Heart right ventricle (tissue), 16 donors: Measurements from ENCODE around the gene KLHL30. TPM values are rescaled to one million over a fixed set of nuclear protein-coding genes. Genes with fewer than 3 reads are reported as not detected.

Experiments
- ATAC-seq, 8 donors: fragments of 200-7000 bp; cut with Tn5 transposase; one replicate each; pipeline ENCODE4 v1.9.1; 2020; ENCODE audit warnings: mild to moderate bottlenecking in 8 of 8, moderate library complexity in 8 of 8, moderate number of reproducible peaks in 1 of 8
- DNase-seq, 2 donors: peaks; one replicate each; pipeline ENCODE4 v3.0.0-alpha.2; 2020
- H3K27ac ChIP-seq, 10 donors: fragments of 200-600 bp; sonication (generic) in 2 of 10; one replicate each; pipeline versions ENCODE4 v1.5.0 to v1.8.0; 2020 to 2022; ENCODE audit warnings: mild to moderate bottlenecking in 3 of 10
- H3K27me3 ChIP-seq, 7 donors: fragments of 200-600 bp; one replicate each; pipeline ENCODE4 v1.8.0; 2021 to 2022; ENCODE audit warnings: mild to moderate bottlenecking in 2 of 7
- H3K36me3 ChIP-seq, 9 donors: fragments of 200-600 bp; sonication (generic) in 1 of 9; one replicate each; pipeline versions ENCODE4 v1.5.0 to v1.8.0; 2020 to 2022; ENCODE audit warnings: mild to moderate bottlenecking in 2 of 9
- H3K4me1 ChIP-seq, 9 donors: fragments of 200-600 bp; sonication (generic) in 1 of 9; one replicate each; pipeline versions ENCODE4 v1.5.0 to v1.8.0; 2020 to 2022; ENCODE audit warnings: mild to moderate bottlenecking in 4 of 9
- H3K4me3 ChIP-seq, 10 donors: fragments of 200-600 bp; sonication (generic) in 2 of 10; one replicate each; pipeline versions ENCODE4 v1.5.0 to v1.8.0; 2020 to 2022; ENCODE audit warnings: mild to moderate bottlenecking in 7 of 10, moderate library complexity in 2 of 10
- H3K9me3 ChIP-seq, 11 donors: fragments of 200-600 bp in 10 of 11; sonication (generic) in 2 of 11; one replicate each; pipeline versions ENCODE4 v1.5.0 to v1.8.0; 2013 to 2022; ENCODE audit warnings: mild to moderate bottlenecking in 2 of 11, control low read depth in 1 of 11, moderate library complexity in 1 of 11
- WGBS, 2 donors: extraction: QIAGEN DNeasy Blood & Tissue Kit; methylation state at CpG; one replicate each; pipeline ENCODE4 v1.1.7; 2013; ENCODE audit warnings: inconsistent platforms in 1 of 2; 5-methylcytosine and 5-hydroxymethylcytosine counted together
- intact Hi-C, 10 donors: fragments of 100-400 bp; cut with DNase I; formaldehyde crosslinking; loops; one replicate each; pipeline versions ENCODE4 v1.11.1 to v1.14.2; 2022
- polyA plus RNA-seq, 2 donors: library from polyadenylated mRNA; stranded (reverse); fragments of 200-250 nt; gene quantifications; one replicate each; pipeline ENCODE4 v1.2.3, GENCODE V29; 2013
- total RNA-seq, 10 donors: library from RNA; stranded (reverse); fragmentation: NEBNext Ultra II Directional in 3 of 10; extraction: Animal tissue kit (Norgen Biotek cat#: 25700) in 3 of 10; gene quantifications; one replicate each; pipeline versions ENCODE4 v1.2.1 to v1.2.4, GENCODE V29; 2021 to 2023
- TF ChIP-seq, protein P1 (sequence below), 9 donors: fragments of 200-600 bp; sonication (generic) in 2 of 9; IDR thresholded peaks; one replicate each; pipeline versions ENCODE4 v1.5.0 to v1.8.0; 2021 to 2022; ENCODE audit warnings: antibody characterized with exemption in 9 of 9, mild to moderate bottlenecking in 5 of 9, moderate library complexity in 1 of 9
- donor health status: Arrhythmogenic right ventricular cardiomyopathy.
- donor health status: ischemic (EF 13 %, LVEDD 7.1; RV severe dilation, severe dysfunction).
- donor health status: healthy with polysubstance abuse.
- donor health status: DM: no; HTN: yes; CAD: no.
- donor health status: DM: no; HTN: no; CAD: no.
- donor health status: ischemic (EF 25% LVEDD 6.9; RV normal size, moderate dysfunction).
- donor health status: ischemic (EF 25% LVEDD 5.7; RV mildly dilated, moderate dysfunction).
- donor health status: healthy.
- donor health status: DM: yes; HTN: yes; CAD: no.
- donor health status: Ischemic cardiomyopathy.
- donor health status: ischemic (EF 35%, LVEDD 5.7; RV mildly dilated, moderate dysfunction).
- donor health status: nonischemic (EF 11% LVEDD 7.7; RV severe dilation, severe dysfunction).
- donor health status: DM: yes; HTN: yes; CAD: no.
- donor health status: PGD.
- donor health status: ischemic (EF 29% LVEDD 5.4; RV normal size, mild dysfunction).
- donor health status: nonischemic (EF 23%, LVEDD 6.1; RV moderate dilation, normal function).

KLHL30 gene
- total and polyA plus RNA-seq, 12 donors, result 3.0 to 30.1 (median 25.9) TPM

DNA sequence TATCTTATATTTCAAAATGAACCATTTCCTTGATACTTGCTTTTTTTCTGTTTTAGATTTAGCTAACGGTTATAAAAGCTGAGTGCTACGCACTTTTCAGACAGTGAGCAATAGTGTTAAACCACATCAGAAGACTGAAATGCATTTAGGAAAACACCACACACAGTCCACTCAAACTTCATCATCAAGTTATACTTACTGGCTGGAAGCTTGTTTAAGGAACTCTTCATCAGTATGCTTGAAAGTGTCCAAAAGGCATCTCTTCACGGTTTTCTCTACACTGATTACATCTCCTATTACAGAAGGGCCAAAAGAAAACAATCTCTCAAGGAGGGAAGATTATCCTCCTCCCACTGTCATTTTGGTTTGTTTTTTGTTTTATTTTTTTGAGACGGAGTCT lies 45.4 kb downstream of the KLHL30 start:
- Histone ChIP-seq H3K4me1 (peaks cover 0 to 26% (median 6%) of the 10 kb centered on the region in 9 donors), H3K27ac (no peak overlapping the region), H3K4me3 (no peak overlapping the region), H3K9me3 (no peaks in the 10 kb centered on the region), H3K27me3 (no peaks in the 10 kb centered on the region), H3K36me3 (peaks cover 0 to 100% (median 94%) of the 10 kb centered on the region in 9 donors)
- intact Hi-C loops, result loop anchor here in 1 of 10 donors (10.0 kb wide), 1 partner anchor 71 kb away; no protein-coding TSS in a partner anchor
- WGBS, 2 donors, result 90 to 91% methylated on average over 4 of the region's 4 CpGs
- DNase-seq (no peak), ATAC-seq (no peak)
- TF ChIP-seq, protein P1, sequence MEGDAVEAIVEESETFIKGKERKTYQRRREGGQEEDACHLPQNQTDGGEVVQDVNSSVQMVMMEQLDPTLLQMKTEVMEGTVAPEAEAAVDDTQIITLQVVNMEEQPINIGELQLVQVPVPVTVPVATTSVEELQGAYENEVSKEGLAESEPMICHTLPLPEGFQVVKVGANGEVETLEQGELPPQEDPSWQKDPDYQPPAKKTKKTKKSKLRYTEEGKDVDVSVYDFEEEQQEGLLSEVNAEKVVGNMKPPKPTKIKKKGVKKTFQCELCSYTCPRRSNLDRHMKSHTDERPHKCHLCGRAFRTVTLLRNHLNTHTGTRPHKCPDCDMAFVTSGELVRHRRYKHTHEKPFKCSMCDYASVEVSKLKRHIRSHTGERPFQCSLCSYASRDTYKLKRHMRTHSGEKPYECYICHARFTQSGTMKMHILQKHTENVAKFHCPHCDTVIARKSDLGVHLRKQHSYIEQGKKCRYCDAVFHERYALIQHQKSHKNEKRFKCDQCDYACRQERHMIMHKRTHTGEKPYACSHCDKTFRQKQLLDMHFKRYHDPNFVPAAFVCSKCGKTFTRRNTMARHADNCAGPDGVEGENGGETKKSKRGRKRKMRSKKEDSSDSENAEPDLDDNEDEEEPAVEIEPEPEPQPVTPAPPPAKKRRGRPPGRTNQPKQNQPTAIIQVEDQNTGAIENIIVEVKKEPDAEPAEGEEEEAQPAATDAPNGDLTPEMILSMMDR (IDR thresholded peaks at IDR 0.05), result no peak

DNA sequence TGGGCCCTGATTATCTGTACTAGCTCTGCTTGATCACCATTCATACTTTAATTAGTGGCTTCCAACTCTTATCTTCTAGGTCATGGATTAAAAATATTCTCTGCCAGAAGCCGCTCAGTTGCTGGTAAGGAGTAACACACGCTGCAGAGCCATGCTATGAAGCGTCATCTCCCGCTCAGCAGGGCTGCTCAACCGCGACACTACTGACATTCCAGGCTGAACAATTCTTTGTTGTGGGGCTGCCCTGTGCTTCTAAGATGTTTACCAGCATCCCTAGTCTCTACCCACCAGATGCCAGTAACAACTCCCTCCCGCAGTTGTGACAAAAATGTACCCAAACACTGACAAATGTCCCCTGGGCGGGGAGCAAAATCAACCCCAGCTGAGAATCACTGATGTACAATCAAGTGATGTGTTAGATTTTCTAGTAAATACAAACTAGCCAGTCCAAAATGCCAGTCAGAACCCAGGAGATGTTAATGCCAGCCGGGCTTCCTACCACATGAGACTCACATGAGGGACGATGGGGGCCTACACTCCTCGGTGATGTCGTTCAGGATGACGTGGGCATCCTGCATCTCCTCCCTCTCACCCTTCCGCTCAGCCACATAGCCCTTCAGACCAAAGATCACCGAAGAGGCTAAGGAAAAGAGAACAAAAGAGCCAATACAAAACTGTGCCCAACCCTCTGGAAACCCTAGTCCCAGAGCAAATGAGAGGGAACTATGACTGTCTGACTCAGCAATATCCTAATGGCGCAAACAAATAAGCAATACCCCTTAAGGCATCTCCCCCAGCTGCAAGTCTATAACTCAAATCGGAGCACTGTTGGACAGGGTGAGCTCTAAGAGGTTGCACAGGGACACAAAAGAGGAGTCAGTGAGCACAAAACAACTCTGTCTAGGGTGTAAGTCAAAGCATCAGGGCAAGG lies 49.4 kb downstream of the KLHL30 start:
- intact Hi-C loops, result loop anchor here in 1 of 10 donors (10.0 kb wide), 1 partner anchor 67 kb away; no protein-coding TSS in a partner anchor
- DNase-seq (no peak), ATAC-seq (peak in 7 of 8 donors; percentile 54 to 89 (median 81))
- Histone ChIP-seq H3K27ac (peak overlapping the region in 2 of 10 donors; percentile 8 to 19), H3K36me3 (peaks cover 0 to 100% (median 75%) of the 10 kb centered on the region in 9 donors), H3K9me3 (no peaks in the 10 kb centered on the region), H3K27me3 (no peaks in the 10 kb centered on the region), H3K4me1 (peaks cover 0 to 15% (median 0%) of the 10 kb centered on the region in 9 donors), H3K4me3 (no peak overlapping the region)
- WGBS, 2 donors, result 77 to 84% methylated on average over 17 of the region's 17 CpGs
- TF ChIP-seq, protein P1 (IDR thresholded peaks at IDR 0.05), result no peak

DNA sequence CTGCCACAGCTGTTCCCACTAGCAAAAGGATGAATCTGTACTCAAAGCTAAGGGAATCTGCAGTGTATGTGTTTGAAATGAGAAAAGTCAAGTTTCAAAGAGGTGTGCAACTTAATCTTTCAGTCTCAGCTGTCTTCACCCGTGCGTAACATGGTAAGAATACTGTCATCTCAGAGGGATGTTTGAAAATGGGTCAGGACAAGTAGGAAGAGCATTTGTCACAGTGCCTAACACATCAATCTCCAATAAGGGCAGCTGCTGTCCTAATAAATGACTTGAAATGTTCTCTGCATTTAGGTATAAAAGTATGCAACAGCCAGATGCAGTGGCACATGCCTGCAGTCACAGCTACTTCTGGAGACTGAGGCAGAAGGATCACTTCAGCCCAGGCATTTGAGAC lies 52.0 kb downstream of the KLHL30 start:
- TF ChIP-seq, protein P1 (IDR thresholded peaks at IDR 0.05), result no peak
- Histone ChIP-seq H3K27me3 (no peaks in the 10 kb centered on the region), H3K9me3 (no peaks in the 10 kb centered on the region), H3K36me3 (peaks cover 0 to 96% (median 61%) of the 10 kb centered on the region in 9 donors), H3K4me1 (peaks cover 0 to 15% (median 0%) of the 10 kb centered on the region in 9 donors), H3K27ac (no peak overlapping the region), H3K4me3 (no peak overlapping the region)
- DNase-seq, result no peak
- ATAC-seq, result no peak
- intact Hi-C loops, result no loop called here
- WGBS, 2 donors, result 86 to 91% methylated on average over 2 of the region's 2 CpGs

Other genes starting within 250 kb of the KLHL30 start
- 10 to 100 TPM; 53.6 to 82.2 (median 63.7) TPM for gene UBE2F, start 171.7 kb upstream of the KLHL30 start, total RNA-seq
- 10 to 100 TPM; 43.5 to 76.6 TPM for gene UBE2F, start 171.7 kb upstream of the KLHL30 start, polyA plus RNA-seq
- gene SCLY, start 77.7 kb upstream of the KLHL30 start, total RNA-seq, result 10 to 100 TPM in 7 of 10 donors, 1 to 10 TPM in 3; 8.3 to 14.5 (median 11.4) TPM
- 10 to 100 TPM in 1 of 2 donors, 1 to 10 TPM in 1; 8.7 to 13.5 TPM for gene SCLY, start 77.7 kb upstream of the KLHL30 start, polyA plus RNA-seq
- 1 to 10 TPM in 1 of 10 donors, under 1 TPM in 7, not detected in 2; 0.10 to 1.7 (median 0.38) TPM for gene ESPNL, start 38.3 kb upstream of the KLHL30 start, total RNA-seq
- gene ESPNL, start 38.3 kb upstream of the KLHL30 start, polyA plus RNA-seq, result under 1 TPM; 0.01 to 0.29 TPM
- 1 to 10 TPM in 1 of 10 donors, under 1 TPM in 3, not detected in 6; 0.11 to 1.3 (median 0.60) TPM for gene ERFE, start 20.3 kb downstream of the KLHL30 start, total RNA-seq
- under 1 TPM in 1 of 2 donors, not detected in 1; 0.68 TPM for gene ERFE, start 20.3 kb downstream of the KLHL30 start, polyA plus RNA-seq
- gene ILKAP, start 65.0 kb downstream of the KLHL30 start, total RNA-seq, result 10 to 100 TPM; 19.6 to 31.0 (median 24.2) TPM
- gene ILKAP, start 65.0 kb downstream of the KLHL30 start, polyA plus RNA-seq, result 10 to 100 TPM; 38.0 to 83.9 TPM
- 1 to 10 TPM; 1.1 to 3.9 (median 1.9) TPM for gene HES6, start 101.4 kb downstream of the KLHL30 start, total RNA-seq
- 1 to 10 TPM; 3.9 to 6.9 TPM for gene HES6, start 101.4 kb downstream of the KLHL30 start, polyA plus RNA-seq
- gene PER2, start 149.9 kb downstream of the KLHL30 start, total RNA-seq, result 10 to 100 TPM in 3 of 10 donors, 1 to 10 TPM in 7; 3.1 to 19.0 (median 8.0) TPM
- gene PER2, start 149.9 kb downstream of the KLHL30 start, polyA plus RNA-seq, result 1 to 10 TPM; 1.4 to 4.5 TPM
- 10 to 100 TPM in 6 of 10 donors, 1 to 10 TPM in 4; 8.3 to 20.4 (median 12.5) TPM for gene TRAF3IP1, start 181.8 kb downstream of the KLHL30 start, total RNA-seq
- gene TRAF3IP1, start 181.8 kb downstream of the KLHL30 start, polyA plus RNA-seq, result 1 to 10 TPM; 4.0 to 6.2 TPM